ENCODE results near the gene EMC8. TPM values are rescaled to one million over a fixed set of nuclear protein-coding genes. Genes with fewer than 3 reads are reported as not detected.

EMC8 gene
- total and polyA plus RNA-seq, 10 of the 15 experiments (the other 5 are each of a cell fraction or from before 2014, with no cell fraction given), result 7.8 to 62.0 (median 33.5) TPM

GRCh38 chr16:85768199-85768598, 31.1 kb downstream of the EMC8 start:
- H3K36me3 ChIP-seq (ENCODE audit: control insufficient read depth in 2 of 2, insufficient read depth in 2 of 2, low read length in 1 of 2), result no peaks in the 10 kb centered on the region
- H3K4me3 ChIP-seq, result no peak overlapping the region
- no peak overlapping the region for H2AFZ ChIP-seq (ENCODE audit: control insufficient read depth, low read depth, low read length)
- ATAC-seq (no peak), DNase-seq (ENCODE audit: low read depth, low spot score) (no peak), FAIRE-seq (no peak)
- no peak overlapping the region for H3K27ac ChIP-seq (ENCODE audit: control insufficient read depth, insufficient read depth)
- intact Hi-C loops (cut with micrococcal nuclease; ENCODE audit: unreplicated experiment), result no loop called here
- RAD21 ChIA-PET (ENCODE audit: unreplicated experiment), result no interaction called here
- H3K27me3 ChIP-seq (replicated peaks in 1 of 2; ENCODE audit: control insufficient read depth in 2 of 2, insufficient read depth in 2 of 2, low read length in 1 of 2), result no peaks in the 10 kb centered on the region
- CTCF ChIA-PET, result interaction anchor here (1.2 kb wide), 1 partner anchor 8 kb away, joined by 4 read pairs; no protein-coding TSS in a partner anchor
- no peaks in the 10 kb centered on the region for H4K20me1 ChIP-seq (ENCODE audit: control insufficient read depth, insufficient read depth)
- no TSS peak for BruUV-seq (replicated peaks)
- in situ Hi-C loops (cut with MboI), result no loop called here
- TF ChIP-seq ZBTB4 (CRISPR knock-in tag; IDR thresholded peaks at IDR 0.05) (no peak), RBBP5 (conservative IDR thresholded peaks at IDR 0.05) (no peak), ZNF24 (IDR thresholded peaks at IDR 0.05) (no peak), CHD1 (IDR thresholded peaks at IDR 0.05; ENCODE audit: low read depth, low read length) (no peak), TBL1XR1 (IDR thresholded peaks at IDR 0.05; ENCODE audit: low read depth, low read length) (no peak), CREM (IDR thresholded peaks at IDR 0.05; ENCODE audit: low read depth) (no peak), FOXK2 (IDR thresholded peaks at IDR 0.05) (no peak), EGR1 (IDR thresholded peaks at IDR 0.05; ENCODE audit: borderline replicate concordance in 1 of 2, low read depth in 2 of 2, low read length in 2 of 2) (no peak), SMC3 (IDR thresholded peaks at IDR 0.05; ENCODE audit: borderline replicate concordance, low read length) (no peak), POLR2A (IDR thresholded peaks at IDR 0.05; ENCODE audit: low read depth, low read length) (no peak), PKNOX1 (IDR thresholded peaks at IDR 0.05) (no peak), KAT2A (conservative IDR thresholded peaks at IDR 0.05; ENCODE audit: control insufficient read depth, low read depth, low read length) (no peak), JUND (IDR thresholded peaks at IDR 0.05; ENCODE audit: low read depth, low read length) (no peak), CBX3 (IDR thresholded peaks at IDR 0.05; ENCODE audit: borderline replicate concordance, low read depth) (no peak), BCL3 (IDR thresholded peaks at IDR 0.05; ENCODE audit: borderline replicate concordance, insufficient read depth, low read depth, low read length, poor library complexity, severe bottlenecking) (no peak)
- SMC1A ChIA-PET (ENCODE audit: uncharacterized antibody, unreplicated experiment), result no interaction called here
- no peaks in the 10 kb centered on the region for H3K4me1 ChIP-seq (ENCODE audit: control insufficient read depth, insufficient read depth, low read length)
- no peaks in the 10 kb centered on the region for H3K9me3 ChIP-seq (replicated peaks; ENCODE audit: control insufficient read depth, insufficient read depth, low read length)
- no peak overlapping the region for H3K9ac ChIP-seq (ENCODE audit: control insufficient read depth, insufficient read depth, low read length)
- POLR2A ChIA-PET, result no interaction called here
- WGBS (ENCODE audit: insufficient coverage, insufficient replicate concordance, low lambda C conversion rate, missing lambda C conversion rate), result 76% methylated on average over 2 of the region's 2 CpGs
- H3K79me2 ChIP-seq (ENCODE audit: control insufficient read depth, insufficient read depth, low read length), result no peaks in the 10 kb centered on the region
- H3K4me2 ChIP-seq (ENCODE audit: control insufficient read depth, insufficient read depth), result no peak overlapping the region

All from GM12878 (cell line).